ENCODE measurements around the gene TTC28.
"Not testable (repeated sequence)": the region's sequence is repeated elsewhere in the genome, so short reads cannot be mapped to it uniquely, and the experiment has no call there.

TTC28 gene

DNA sequence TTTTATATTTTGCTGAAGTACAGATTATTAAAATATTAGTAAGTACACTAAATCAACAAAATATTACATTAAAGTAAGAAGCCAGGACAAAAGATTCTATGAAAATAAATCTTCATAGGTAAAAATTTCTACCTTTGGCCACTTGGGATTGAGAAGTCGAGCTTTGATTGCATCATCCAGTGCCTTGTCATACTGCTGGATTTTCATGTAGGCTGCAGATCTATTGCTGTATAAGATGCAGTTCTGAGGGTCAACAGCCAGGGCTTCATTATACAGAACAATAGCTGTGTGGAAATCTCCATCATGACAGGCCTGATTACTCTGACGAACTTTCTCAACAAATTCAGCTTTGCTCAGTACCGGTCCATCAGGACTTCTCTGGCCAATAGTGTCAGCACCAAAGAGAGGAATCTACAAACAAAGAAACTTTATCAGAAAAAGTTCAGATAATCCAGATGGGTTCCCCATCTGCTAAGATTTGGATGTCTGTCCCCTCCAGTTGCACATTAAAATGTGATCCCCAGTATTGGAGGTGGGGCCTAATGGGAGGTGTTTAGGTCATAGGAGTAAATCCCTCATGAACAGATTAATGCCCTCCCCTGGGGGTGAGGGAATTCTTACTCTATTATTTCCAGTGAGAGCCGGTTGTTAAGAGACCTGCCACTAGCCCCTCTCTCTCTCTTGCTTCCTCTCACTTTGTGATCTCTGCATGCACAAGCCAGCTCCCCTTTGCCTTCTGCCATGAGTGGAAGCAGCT, 50.0 kb downstream of the TTC28 start:
- TF ChIP-seq ZNF274 (IDR thresholded peaks at IDR 0.05; ENCODE audit: low read depth, low read length), result no peak
- no peak overlapping the region for H3K4me3 ChIP-seq (ENCODE audit: low read length)

DNA sequence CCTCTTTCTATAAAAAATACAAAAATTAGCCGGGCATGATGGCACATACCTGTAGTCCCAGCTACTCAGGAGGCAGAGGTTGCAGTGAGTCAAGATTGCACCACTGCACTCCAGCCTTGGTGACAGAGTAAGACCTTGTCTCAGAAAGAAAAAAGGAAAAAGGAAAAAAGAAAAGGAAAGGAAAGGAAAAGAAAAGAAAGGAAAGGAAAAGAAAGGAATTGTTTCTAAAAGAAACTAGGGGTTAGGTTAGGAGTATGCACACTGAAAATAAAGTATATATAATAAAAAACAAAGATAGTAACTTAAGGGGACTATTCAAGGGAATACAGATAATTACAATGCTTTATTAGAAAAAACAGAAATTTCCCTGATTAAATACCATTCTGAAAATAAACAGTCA, 50.9 kb downstream of the TTC28 start:
- no peak overlapping the region for H3K4me3 ChIP-seq (ENCODE audit: low read length)
- TF ChIP-seq ZNF274 (IDR thresholded peaks at IDR 0.05; ENCODE audit: low read depth, low read length), result no peak

DNA sequence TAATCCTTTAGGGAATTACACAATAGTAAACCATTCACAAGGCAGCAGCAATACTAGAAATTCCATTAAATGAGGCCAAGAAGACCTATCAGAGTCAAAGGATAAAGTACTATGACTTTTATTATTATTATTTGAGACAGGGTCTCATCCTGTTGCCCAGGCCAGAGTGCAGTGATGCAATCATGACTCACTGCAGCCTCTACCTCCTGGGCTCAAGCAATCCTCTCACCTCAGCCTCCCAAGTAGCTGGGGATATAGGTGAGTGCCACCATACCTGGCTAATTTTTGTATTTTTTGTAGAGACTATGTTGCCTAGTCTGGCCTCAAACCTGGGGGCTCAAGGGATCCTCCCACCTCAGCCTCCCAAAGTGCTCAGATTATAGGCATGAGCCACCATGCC, 51.8 kb downstream of the TTC28 start:
- no peak for TF ChIP-seq ZNF274 (IDR thresholded peaks at IDR 0.05; ENCODE audit: low read depth, low read length)

DNA sequence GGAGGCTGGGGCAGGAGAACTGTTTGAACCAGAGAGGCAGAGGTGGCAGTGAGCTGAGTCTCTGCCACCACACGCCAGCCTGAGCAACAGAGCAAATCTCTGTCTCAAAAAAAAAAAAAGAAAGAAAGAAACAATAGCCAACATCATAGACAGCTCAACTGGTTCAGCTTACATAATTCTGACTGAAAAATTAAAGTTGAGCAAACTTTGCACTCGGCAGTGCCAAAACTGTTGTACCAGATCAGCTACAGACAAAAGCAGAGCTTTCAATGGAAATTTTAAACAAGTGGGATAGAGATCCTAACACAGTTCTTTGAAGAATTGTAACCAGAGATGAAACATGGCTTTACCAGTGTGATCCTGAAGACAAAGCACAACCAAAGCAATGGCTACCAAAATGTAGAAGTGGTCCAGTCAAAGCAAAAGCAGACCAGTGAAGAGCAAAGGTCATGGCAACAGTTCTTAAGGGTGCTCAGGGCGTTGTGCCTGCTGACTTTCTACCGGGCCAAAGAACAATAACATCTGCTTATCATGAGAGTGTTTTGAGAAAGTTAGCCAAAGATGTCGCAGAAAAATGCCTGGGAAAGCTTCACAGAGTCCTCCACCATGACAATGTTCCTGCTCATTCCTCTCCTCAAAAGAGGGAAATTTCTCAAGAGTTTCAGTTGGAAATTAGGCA, 59.3 kb downstream of the TTC28 start:
- TF ChIP-seq ZNF274 (IDR thresholded peaks at IDR 0.05; ENCODE audit: low read depth, low read length), result no peak
- no peak overlapping the region for H3K4me3 ChIP-seq (ENCODE audit: low read length)

More for the DNA sequence above, 51.8 kb downstream of the TTC28 start:
- H3K4me3 ChIP-seq (ENCODE audit: low read length), result no peak overlapping the region

DNA sequence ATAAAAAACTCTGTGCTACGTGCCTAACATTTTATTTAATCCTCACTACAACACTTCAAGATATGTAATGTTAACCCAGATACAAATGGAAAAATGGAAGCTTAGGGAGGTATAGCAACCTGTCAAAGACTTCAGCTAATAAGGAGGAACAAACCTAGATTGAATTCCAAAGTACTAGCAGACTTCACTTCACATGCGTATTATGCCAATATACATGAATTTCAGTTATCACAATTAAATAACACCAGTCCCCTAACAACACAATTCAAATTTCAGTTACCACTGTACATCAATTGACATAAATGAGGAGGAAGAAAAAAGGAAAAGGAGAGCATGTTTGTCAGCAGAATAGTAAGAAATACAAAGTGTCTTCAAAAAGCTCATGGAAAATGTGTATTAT, 60.4 kb downstream of the TTC28 start:
- TF ChIP-seq ZNF274 (IDR thresholded peaks at IDR 0.05; ENCODE audit: low read depth, low read length), result no peak
- no peak overlapping the region for H3K4me3 ChIP-seq (ENCODE audit: low read length)

DNA sequence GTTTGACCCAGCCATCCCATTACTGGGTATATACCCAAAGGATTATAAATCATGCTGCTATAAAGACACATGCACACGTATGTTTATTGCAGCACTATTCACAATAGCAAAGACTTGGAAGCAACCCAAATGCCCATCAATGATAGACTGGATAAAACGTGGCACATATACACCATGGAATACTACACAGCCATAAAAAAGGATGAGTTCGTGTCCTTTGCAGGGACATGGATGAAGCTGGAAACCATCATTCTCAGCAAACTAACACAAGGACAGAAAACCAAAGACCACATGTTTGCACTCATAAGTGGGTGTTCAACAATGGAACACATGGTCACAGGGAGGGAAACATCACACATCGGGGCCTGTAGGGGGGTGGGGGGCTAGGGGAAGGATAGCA, 64.2 kb downstream of the TTC28 start:
- H3K4me3 ChIP-seq (ENCODE audit: low read length), result not testable (repeated sequence)

DNA sequence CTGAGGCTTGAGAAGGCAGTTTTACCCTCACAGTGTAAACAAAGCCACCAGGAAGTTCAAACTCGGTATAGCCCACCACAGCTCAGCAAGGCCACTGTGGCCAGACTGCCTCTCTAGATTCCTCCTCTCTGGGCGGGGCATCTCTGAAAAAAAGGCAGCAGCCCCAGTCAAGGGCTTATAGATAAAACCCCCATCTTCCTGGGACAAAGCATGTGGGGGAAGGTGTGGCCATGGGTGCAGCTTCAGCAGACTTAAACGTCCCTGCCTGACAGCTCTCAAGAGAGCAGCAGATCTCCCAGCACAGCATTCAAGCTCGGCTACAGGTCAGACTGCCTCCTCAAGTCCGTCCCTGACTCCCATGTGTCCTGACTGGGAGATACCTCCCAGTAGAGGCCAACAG, 69.7 kb downstream of the TTC28 start:
- no peak overlapping the region for H3K4me3 ChIP-seq (ENCODE audit: low read length)
- TF ChIP-seq ZNF274 (IDR thresholded peaks at IDR 0.05; ENCODE audit: low read depth, low read length), result no peak

DNA sequence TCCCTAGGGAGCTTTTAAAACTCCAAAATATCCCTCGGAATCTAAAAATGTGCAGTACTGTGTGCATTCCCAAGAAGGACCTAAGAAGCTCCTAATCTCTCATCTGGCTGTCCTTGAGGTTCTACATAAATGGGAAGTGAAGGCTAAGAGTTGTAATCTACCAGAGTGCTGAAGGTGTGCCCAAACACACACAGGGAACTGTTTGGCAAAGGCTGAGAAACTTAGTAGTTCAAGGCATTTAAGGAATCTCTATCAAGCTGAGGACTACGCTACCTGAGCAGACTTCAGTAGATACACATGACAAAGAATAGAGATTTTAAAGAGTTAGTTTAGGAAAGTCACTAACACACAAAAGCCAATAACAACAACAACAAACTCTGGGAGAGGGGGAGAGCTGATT, 71.1 kb downstream of the TTC28 start:
- no peak overlapping the region for H3K4me3 ChIP-seq (ENCODE audit: low read length)
- no peak for TF ChIP-seq ZNF274 (IDR thresholded peaks at IDR 0.05; ENCODE audit: low read depth, low read length)

DNA sequence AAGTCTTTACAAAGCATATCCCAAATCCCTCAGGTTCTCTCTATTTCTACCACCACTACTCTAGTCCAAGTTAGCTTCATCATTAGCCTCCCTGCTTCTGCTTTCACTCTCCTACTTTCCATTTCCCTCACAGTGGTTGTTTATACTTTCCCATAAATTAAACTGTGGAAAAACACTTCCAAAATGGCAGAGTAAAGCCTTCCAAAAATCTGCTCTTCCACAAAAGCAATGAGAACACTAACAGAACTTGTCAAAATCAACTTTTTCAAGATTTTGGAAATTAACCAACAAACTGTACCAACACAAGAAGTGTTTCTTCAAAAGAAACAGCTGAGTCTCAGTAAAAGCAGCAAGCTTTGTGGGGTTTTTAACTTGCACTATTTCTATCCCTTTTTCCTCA, 71.8 kb downstream of the TTC28 start:
- no peak overlapping the region for H3K4me3 ChIP-seq (ENCODE audit: low read length)
- TF ChIP-seq ZNF274 (IDR thresholded peaks at IDR 0.05; ENCODE audit: low read depth, low read length), result no peak

DNA sequence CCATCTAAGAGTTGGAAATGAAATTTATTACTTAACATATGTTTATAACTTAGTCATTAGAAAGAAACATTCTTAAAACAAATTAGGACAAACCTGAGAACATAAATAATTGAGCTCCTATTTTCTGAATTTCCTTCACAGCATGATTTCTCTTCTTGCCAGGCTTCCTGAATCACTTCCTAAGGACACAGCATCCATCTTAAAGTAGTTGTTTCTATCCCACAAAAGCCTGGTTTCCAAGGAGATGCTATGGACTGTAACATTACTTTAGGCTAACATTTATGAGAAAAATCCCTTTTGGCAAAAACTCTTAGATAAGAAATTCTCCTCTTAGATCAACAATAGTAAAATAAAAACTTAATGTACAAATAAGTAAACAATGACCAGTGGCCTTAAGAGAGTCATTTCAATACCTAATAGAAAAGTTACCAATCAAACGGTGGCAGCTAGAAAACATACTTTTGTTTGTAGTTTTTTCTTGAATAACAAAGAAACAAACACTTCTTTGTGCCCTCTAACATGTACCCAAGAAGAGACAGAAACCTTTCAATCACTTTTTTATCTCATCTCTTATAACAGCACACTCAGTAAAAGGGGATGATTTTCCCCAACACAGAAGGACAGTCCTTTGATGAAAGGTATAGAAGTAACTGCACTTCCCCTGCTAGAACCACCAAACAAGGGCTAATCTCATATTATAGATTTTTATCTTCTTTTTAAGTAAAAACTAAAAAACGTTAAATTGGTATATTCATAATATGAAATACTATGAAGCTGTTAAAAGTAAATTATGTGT, 74.5 kb downstream of the TTC28 start:
- TF ChIP-seq ZNF274 (IDR thresholded peaks at IDR 0.05; ENCODE audit: low read depth, low read length), result no peak
- no peak overlapping the region for H3K4me3 ChIP-seq (ENCODE audit: low read length)

DNA sequence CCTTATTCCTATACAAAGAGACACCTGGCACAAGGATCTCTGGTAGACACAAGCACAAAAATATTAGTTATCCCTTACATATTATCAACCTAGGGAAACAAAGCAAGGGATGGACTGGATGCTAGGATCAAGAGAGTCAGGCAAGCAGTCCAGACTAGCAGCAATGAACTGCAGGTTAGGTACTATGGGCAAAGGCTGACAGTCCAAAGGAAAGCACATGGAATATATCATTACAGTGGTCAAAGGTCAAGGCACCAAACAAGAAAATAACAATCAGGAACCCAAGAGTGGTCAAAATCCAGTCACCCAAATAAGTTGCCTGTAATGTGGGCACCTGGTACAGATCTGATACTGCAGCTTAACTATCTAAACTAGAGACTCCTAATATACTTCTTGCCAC, 77.7 kb downstream of the TTC28 start:
- TF ChIP-seq ZNF274 (IDR thresholded peaks at IDR 0.05; ENCODE audit: low read depth, low read length), result no peak
- no peak overlapping the region for H3K4me3 ChIP-seq (ENCODE audit: low read length)

DNA sequence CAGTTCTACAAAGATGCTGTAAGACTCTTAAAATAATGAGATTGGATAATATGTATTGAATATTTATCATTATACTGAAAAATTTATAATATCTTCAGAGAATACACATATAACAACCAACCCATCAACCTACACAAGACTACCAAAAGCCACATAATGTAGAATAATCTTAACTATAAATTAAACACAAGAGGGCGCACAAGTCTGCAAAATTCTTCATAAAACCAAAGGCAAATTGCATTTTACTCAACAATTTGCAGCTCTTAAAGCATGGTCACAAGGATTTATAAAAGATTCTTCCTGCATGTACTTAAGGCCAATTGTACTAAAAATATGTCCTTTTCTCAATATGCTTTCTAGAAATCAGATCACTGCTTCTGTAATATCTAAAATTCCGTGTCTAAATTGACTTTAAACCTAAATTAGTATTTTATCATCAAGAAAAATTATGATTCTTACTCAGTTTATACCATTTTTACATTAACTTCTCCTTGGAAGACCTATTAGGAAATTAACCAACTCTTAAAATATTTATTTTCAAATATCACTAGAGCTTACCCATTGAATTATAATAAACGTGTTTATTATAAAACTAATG, 79.0 kb downstream of the TTC28 start:
- TF ChIP-seq ZNF274 (IDR thresholded peaks at IDR 0.05; ENCODE audit: low read depth, low read length), result no peak
- no peak overlapping the region for H3K4me3 ChIP-seq (ENCODE audit: low read length)

DNA sequence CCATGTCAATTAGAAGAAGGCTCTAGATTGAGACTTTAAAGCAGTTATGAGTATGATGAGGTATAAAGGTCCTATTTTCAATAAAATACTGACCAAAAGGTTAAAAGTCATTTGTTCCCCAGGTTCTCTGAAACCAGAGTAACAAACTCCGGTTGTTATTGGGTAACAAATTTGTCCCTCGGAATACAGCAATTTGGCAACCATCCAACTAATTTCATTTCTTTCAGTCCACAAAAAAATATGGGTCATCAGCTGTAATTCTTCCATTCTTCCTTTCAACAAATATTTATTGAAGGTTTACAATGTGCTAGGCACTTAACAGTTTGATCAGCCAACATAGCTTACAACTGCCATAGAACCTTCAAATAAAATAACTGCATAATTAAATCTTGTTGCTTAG, 79.9 kb downstream of the TTC28 start:
- no peak for TF ChIP-seq ZNF274 (IDR thresholded peaks at IDR 0.05; ENCODE audit: low read depth, low read length)
- H3K4me3 ChIP-seq (ENCODE audit: low read length), result no peak overlapping the region

DNA sequence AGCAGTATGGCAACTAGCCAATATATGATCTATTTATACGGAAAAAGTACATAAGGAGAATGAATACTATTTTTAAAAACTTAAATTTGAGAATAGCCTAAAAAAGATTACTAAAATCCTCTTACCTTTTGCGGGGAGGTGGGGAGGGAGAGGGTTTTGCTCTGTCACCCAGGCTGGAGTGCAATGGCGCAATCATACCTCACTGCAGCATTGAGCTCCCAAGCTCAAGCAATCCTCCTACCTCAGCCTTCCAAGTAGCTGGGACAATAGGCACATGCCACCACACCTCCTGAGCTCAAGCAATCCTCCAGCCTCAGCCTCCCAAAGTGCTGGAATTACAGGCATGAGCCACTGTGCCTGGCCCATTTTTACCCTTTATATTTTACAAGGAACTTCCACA, 82.0 kb downstream of the TTC28 start:
- no peak overlapping the region for H3K4me3 ChIP-seq (ENCODE audit: low read length)
- no peak for TF ChIP-seq ZNF274 (IDR thresholded peaks at IDR 0.05; ENCODE audit: low read depth, low read length)
